ENCODE results near the gene ZBTB45.
"Not testable (repeated sequence)": the region's sequence is repeated elsewhere in the genome, so short reads cannot be mapped to it uniquely, and the experiment has no call there.

Gene ZBTB45

GRCh38 chr19:58480831-58481230, 38.8 kb downstream of the ZBTB45 start:
- Mint-ChIP-seq H3K27ac (no peak overlapping the region), H3K9me3 (ENCODE audit: low read depth) (no peaks in the 10 kb centered on the region), H3K4me3 (no peak overlapping the region)

DNA sequence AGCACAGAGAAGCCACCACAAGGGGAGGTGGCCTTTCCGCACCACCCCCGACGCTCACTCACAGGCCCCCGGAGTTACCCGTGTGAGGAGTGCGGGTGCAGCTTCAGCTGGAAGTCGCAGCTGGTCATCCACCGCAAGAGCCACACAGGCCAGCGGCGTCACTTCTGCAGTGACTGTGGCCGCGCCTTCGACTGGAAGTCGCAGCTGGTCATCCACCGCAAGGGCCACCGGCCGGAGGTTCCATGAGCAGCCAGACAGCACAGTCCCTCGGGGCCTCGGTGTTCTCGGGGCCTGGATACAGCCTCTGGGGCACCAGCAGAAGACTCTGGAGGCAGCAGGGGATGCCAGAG, 39.2 kb downstream of the ZBTB45 start:
- H3K27ac Mint-ChIP-seq: no peak overlapping the region
- no peaks in the 10 kb centered on the region for H3K27me3 Mint-ChIP-seq
- H3K36me3 Mint-ChIP-seq: peaks cover 2% of the 10 kb centered on the region

More at GRCh38 chr19:58480831-58481230, 38.8 kb downstream of the ZBTB45 start:
- peaks cover 2% of the 10 kb centered on the region for H3K36me3 Mint-ChIP-seq
- H3K4me1 Mint-ChIP-seq (ENCODE audit: low read depth): peaks cover 7% of the 10 kb centered on the region
- H3K27me3 Mint-ChIP-seq: no peaks in the 10 kb centered on the region

DNA sequence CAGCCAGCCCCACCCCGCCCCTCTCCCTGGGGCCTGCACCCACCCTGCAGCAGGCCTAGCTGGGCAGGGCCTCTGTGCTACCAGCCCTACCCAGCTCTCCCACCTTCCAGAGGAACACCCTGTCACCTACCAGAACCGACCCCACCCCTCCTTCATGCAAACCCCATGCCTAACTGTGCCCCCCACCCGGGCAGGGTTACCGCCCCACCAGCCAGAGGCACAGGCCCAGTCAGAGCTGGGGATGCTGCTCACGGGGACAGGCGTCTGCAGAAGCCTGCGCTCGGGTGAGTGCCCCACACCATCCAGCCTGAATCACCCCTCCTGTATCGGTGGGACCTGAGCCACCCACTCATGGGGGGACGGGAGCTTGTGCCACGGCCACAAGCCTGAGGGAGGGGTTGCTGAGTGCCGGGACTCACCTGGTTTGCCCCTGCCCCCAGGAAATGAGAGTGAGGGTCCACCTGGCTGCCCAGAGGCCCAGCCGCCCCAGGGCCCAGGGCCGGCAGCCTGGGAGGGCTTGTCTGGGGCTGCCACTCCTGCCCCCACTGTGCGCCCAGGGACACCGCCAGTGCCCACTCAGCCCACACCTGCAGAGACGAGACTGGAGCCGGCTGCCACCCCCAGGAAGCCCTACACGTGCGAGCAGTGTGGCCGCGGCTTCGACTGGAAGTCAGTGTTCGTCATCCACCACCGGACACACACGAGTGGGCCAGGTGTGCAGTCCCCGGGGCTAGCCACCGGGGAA, 39.7 kb downstream of the ZBTB45 start:
- Mint-ChIP-seq H3K9me3 (ENCODE audit: low read depth) (no peaks in the 10 kb centered on the region), H3K4me1 (ENCODE audit: low read depth) (peaks cover 11% of the 10 kb centered on the region), H3K27ac (no peak overlapping the region), H3K27me3 (no peaks in the 10 kb centered on the region), H3K36me3 (peaks cover 2% of the 10 kb centered on the region), H3K4me3 (no peak overlapping the region)

More for the DNA sequence above, 39.2 kb downstream of the ZBTB45 start:
- Mint-ChIP-seq H3K4me3 (no peak overlapping the region), H3K9me3 (ENCODE audit: low read depth) (no peaks in the 10 kb centered on the region), H3K4me1 (ENCODE audit: low read depth) (peaks cover 7% of the 10 kb centered on the region)

DNA sequence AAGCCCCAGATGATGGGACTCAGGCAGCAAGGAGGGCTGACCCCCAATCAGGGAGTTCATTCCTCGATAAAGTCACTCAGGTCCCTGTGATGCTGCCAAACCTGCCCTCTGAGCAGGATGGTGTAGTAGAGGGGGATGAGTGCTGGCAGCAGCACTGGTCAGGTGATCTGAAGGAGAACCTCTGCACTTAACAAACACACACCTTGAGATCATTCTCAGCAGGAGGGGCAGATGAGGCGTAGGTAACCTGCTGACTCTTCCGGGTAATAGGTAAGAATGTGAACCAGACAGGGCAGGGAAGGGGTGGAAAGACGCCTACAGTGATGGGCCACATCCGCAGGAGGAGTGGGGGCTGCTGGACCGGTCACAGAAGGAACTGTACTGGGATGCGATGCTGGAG, 40.3 kb downstream of the ZBTB45 start:
- Mint-ChIP-seq H3K4me3 (no peak overlapping the region), H3K4me1 (ENCODE audit: low read depth) (peaks cover 11% of the 10 kb centered on the region), H3K27ac (no peak overlapping the region), H3K36me3 (peaks cover 2% of the 10 kb centered on the region), H3K9me3 (ENCODE audit: low read depth) (no peaks in the 10 kb centered on the region), H3K27me3 (no peaks in the 10 kb centered on the region)

GRCh38 chr19:58477871-58478270, 41.7 kb downstream of the ZBTB45 start:
- no peak overlapping the region for H3K4me3 Mint-ChIP-seq
- no peak overlapping the region for H3K27ac Mint-ChIP-seq

DNA sequence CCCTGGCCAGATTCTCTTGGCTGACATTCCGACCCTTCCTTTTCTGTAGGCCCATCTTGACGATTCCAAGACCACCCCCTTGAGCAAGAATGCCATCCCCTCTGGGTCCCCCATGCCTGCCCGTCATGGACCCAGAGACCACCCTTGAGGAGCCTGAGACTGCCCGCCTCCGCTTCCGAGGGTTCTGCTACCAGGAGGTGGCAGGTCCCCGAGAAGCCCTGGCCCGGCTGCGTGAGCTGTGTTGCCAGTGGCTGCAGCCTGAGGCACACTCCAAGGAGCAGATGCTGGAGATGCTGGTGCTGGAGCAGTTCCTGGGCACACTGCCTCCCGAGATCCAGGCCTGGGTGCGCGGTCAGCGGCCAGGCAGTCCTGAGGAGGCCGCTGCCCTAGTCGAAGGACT, 42.5 kb downstream of the ZBTB45 start:
- H3K9me3 Mint-ChIP-seq (ENCODE audit: low read depth): no peaks in the 10 kb centered on the region
- peak overlapping the region; percentile 94 for H3K27ac Mint-ChIP-seq
- H3K36me3 Mint-ChIP-seq: peaks cover 2% of the 10 kb centered on the region
- H3K27me3 Mint-ChIP-seq: no peaks in the 10 kb centered on the region
- peak overlapping the region; percentile 92 for H3K4me3 Mint-ChIP-seq
- peaks cover 11% of the 10 kb centered on the region for H3K4me1 Mint-ChIP-seq (ENCODE audit: low read depth)

More at GRCh38 chr19:58477871-58478270, 41.7 kb downstream of the ZBTB45 start:
- Mint-ChIP-seq H3K4me1 (ENCODE audit: low read depth) (peaks cover 11% of the 10 kb centered on the region), H3K36me3 (peaks cover 2% of the 10 kb centered on the region), H3K9me3 (ENCODE audit: low read depth) (no peaks in the 10 kb centered on the region), H3K27me3 (no peaks in the 10 kb centered on the region)

DNA sequence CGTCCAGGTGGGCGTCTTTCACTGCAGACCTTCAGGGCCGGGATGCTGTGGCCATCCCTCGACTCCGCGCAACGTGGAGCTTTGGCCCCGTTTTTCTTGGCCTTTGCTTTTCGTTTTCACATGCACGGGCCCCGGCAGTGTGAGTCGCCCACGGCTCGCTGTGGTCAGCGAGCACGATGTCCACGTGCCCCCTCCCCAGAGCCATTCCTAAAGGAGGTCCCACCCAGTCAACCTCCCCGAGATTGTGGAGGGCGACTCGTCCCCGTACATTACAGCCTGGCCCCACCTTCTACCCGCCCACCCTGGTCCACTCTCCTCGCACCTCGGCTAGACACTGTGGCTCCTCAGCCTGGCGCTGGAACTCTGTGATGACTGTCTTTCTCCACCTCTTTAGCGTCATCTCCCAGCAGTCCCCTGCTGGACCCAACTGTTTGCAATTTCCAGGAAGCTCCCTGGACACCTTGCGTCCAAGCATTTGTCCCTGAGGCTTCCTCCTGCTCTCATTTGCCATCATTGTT, 43.1 kb downstream of the ZBTB45 start:
- H3K27ac Mint-ChIP-seq: peak overlapping the region; percentile 94
- H3K36me3 Mint-ChIP-seq: peaks cover 2% of the 10 kb centered on the region
- no peaks in the 10 kb centered on the region for H3K9me3 Mint-ChIP-seq (ENCODE audit: low read depth)
- H3K4me1 Mint-ChIP-seq (ENCODE audit: low read depth): peaks cover 11% of the 10 kb centered on the region
- H3K27me3 Mint-ChIP-seq: no peaks in the 10 kb centered on the region
- H3K4me3 Mint-ChIP-seq: peak overlapping the region; percentile 92

GRCh38 chr19:58475714-58476497, 43.7 kb downstream of the ZBTB45 start, which contains the start of gene ZNF446:
TSS of gene ZNF446 (plus strand) at chr19:58476352. CDS start at chr19:58477219, 867 bp downstream.
- peak within 1 kb of the TSS; percentile 95 for H3K27ac Mint-ChIP-seq
- H3K27me3 Mint-ChIP-seq: no peaks in the 10 kb centered on the region
- peak within 1 kb of the TSS; percentile 92 for H3K4me3 Mint-ChIP-seq
- peaks cover 2% of the 10 kb centered on the region for H3K36me3 Mint-ChIP-seq
- H3K4me1 Mint-ChIP-seq (ENCODE audit: low read depth): peaks cover 11% of the 10 kb centered on the region
- no peaks in the 10 kb centered on the region for H3K9me3 Mint-ChIP-seq (ENCODE audit: low read depth)

GRCh38 chr19:58474997-58475713, 44.5 kb downstream of the ZBTB45 start:
- no peaks in the 10 kb centered on the region for H3K9me3 Mint-ChIP-seq (ENCODE audit: low read depth)
- H3K4me1 Mint-ChIP-seq (ENCODE audit: low read depth): peaks cover 11% of the 10 kb centered on the region

DNA sequence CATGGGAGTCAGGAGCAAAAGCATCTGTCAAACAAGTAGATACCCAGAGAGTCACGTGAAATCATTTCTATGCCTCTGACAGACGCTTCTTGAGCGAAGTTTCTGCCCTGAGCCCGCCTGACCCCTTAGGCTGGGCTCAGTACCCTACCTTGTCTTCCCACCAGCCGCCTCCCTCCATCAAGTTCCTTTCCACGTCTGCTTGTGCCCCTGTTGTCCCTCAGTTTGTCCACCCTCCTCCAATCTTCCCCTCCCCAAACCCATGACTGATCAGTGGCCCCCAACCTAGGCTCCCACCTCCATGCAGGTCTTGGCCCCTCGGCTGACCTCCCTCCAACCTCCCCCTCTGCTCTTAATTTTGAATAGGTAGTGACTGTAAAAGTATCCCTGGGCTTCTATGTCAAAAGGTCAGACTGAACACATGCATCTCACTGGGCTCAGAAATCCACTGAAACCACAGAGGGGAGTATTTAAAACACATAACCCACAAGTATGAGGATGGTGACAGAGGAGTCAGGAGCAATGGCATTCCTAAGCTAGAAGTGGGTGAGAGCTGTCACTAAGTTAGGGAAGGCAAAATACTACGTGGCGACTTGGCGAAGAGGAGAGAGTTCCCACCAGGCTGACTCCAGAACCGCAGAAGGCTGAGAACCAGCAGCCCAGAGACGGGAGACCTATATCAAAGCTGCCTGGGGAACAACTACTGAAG, 45.2 kb downstream of the ZBTB45 start:
- H3K9me3 Mint-ChIP-seq (ENCODE audit: low read depth): no peaks in the 10 kb centered on the region

More at GRCh38 chr19:58474997-58475713, 44.5 kb downstream of the ZBTB45 start:
- H3K27me3 Mint-ChIP-seq: no peaks in the 10 kb centered on the region
- peak overlapping the region; percentile 92 for H3K4me3 Mint-ChIP-seq
- peak overlapping the region; percentile 95 for H3K27ac Mint-ChIP-seq
- H3K36me3 Mint-ChIP-seq: peaks cover 2% of the 10 kb centered on the region

DNA sequence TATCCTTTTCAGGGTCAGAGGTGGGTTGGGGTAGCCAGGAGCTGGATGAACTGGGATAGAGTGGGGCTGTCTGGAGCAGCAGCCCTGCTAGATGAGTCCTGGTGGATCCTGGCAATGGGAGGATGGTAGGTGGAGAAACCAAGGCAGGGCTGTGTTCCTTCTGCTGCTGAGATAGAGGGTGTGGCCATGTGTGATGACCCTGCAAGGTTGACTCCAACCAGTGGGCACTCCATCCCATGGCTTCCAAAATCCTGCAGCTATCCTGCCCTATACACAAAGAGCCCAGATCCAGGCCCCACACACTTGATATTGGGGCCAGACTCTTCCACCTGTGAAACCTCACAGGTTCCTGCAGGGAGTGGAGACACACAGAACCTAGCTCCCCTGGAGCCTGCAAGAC, 45.8 kb downstream of the ZBTB45 start:
- peak overlapping the region; percentile 46 for H3K4me3 Mint-ChIP-seq
- no peak overlapping the region for H3K27ac Mint-ChIP-seq
- peaks cover 16% of the 10 kb centered on the region for H3K4me1 Mint-ChIP-seq (ENCODE audit: low read depth)
- no peaks in the 10 kb centered on the region for H3K36me3 Mint-ChIP-seq
- H3K27me3 Mint-ChIP-seq: no peaks in the 10 kb centered on the region
- no peaks in the 10 kb centered on the region for H3K9me3 Mint-ChIP-seq (ENCODE audit: low read depth)

More for the DNA sequence above, 45.2 kb downstream of the ZBTB45 start:
- Mint-ChIP-seq H3K27ac (peak overlapping the region; percentile 7), H3K4me1 (ENCODE audit: low read depth) (peaks cover 11% of the 10 kb centered on the region), H3K4me3 (peak overlapping the region; percentile 46), H3K27me3 (no peaks in the 10 kb centered on the region), H3K36me3 (peaks cover 2% of the 10 kb centered on the region)

DNA sequence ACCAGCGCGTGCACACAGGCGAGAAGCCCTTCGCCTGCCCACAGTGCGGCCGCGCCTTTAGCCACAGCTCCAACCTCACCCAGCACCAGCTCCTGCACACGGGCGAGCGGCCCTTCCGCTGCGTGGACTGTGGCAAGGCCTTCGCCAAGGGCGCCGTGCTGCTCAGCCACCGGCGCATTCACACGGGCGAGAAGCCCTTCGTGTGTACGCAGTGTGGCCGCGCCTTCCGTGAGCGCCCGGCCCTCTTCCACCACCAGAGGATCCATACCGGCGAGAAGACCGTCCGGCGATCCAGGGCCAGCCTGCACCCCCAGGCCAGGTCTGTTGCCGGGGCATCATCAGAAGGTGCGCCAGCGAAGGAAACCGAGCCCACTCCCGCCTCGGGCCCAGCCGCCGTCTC, 47.9 kb downstream of the ZBTB45 start:
- Mint-ChIP-seq H3K9me3 (ENCODE audit: low read depth) (no peaks in the 10 kb centered on the region), H3K27ac (no peak overlapping the region), H3K4me3 (no peak overlapping the region), H3K27me3 (no peaks in the 10 kb centered on the region), H3K4me1 (ENCODE audit: low read depth) (peaks cover 26% of the 10 kb centered on the region), H3K36me3 (no peaks in the 10 kb centered on the region)

- H3K9me3 Mint-ChIP-seq (ENCODE audit: low read depth); H3K36me3 Mint-ChIP-seq; H3K27me3 Mint-ChIP-seq; H3K4me3 Mint-ChIP-seq; H3K27ac Mint-ChIP-seq: not testable (repeated sequence)
- H3K4me1 Mint-ChIP-seq (ENCODE audit: low read depth): peaks cover 25% of the 10 kb centered on the region
Observed at GRCh38 chr19:58470837-58471543, 48.6 kb downstream of the ZBTB45 start.

Measured in activated naive CD8-positive, alpha-beta T cell (primary cell).